ENCODE data around the gene BTN2A1. TPM values are rescaled to one million over a fixed set of nuclear protein-coding genes. Genes with fewer than 3 reads are reported as not detected.

The BTN2A1 gene
- polyA plus RNA-seq, 4 donors = 15.4 to 25.4 (median 18.4) TPM

DNA sequence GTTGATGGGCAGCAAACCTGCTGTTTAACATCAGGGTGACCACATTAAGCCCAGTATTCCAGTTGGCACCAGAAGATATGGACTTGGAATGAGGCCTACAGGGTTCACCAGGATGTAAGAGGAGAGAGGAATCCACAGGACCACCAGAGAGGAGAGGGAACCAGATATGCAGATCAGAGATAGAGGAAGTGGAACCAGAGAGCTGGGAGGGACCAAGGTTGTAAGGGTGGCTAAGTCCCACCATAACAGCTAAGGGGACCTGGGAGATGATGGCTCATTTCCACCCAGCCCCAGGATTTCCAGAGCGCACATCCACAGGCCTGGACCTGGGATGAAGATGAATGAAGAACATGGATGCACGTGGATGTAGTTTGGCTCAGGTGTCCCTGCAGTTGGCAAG is 11.1 kb downstream of the BTN2A1 start:
- WGBS, 3 donors = 89 to 93% (median 90%) methylated on average over 2 of the region's 2 CpGs
- no peaks in the 10 kb centered on the region for H3K27me3 ChIP-seq (ENCODE audit: control insufficient read depth in 3 of 3, insufficient read depth in 3 of 3, low read length in 3 of 3)
- no peak overlapping the region for H3K27ac ChIP-seq (ENCODE audit: low read depth in 1 of 3, low read length in 2 of 3)
- no peak overlapping the region for H3K4me3 ChIP-seq (ENCODE audit: low read depth in 1 of 3, low read length in 3 of 3)
- H3K4me1 ChIP-seq (ENCODE audit: control insufficient read depth in 3 of 3, insufficient read depth in 2 of 3, low read depth in 1 of 3, low read length in 2 of 3) = no peaks in the 10 kb centered on the region
- peaks cover 0 to 10% of the 10 kb centered on the region in 2 donors for H3K9me3 ChIP-seq (ENCODE audit: control insufficient read depth in 2 of 2, insufficient read depth in 1 of 2, low read depth in 1 of 2, low read length in 1 of 2)
- peaks cover 12 to 48% (median 23%) of the 10 kb centered on the region in 3 donors for H3K36me3 ChIP-seq (ENCODE audit: control insufficient read depth in 3 of 3, insufficient read depth in 2 of 3, low read depth in 1 of 3, low read length in 3 of 3)
- FAIRE-seq = no peak
- DNase-seq = no peak

DNA sequence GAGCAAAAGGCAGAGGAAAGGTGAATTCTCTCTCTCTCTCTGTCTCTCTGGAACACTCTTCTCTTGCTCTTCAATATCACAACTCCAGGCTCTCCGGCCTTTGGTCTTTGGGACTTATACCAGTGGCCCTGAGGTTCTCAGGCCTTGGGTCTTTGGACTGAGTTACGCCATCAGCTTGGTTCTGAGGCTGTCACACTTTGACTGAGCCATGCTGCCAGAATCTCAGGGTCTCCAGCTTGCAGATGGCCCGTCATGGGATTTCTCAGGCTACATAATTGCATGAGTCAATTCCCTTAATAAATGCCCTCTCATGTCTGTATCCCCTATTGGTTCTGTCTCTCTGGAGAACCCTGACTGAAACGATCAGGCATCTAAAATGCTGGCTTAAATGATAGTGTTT is 12.9 kb downstream of the BTN2A1 start:
- Histone ChIP-seq H3K9me3 (ENCODE audit: control insufficient read depth in 2 of 2, insufficient read depth in 1 of 2, low read depth in 1 of 2, low read length in 1 of 2) (peaks cover 0 to 10% of the 10 kb centered on the region in 2 donors), H3K27me3 (ENCODE audit: control insufficient read depth in 3 of 3, insufficient read depth in 3 of 3, low read length in 3 of 3) (no peaks in the 10 kb centered on the region), H3K4me1 (ENCODE audit: control insufficient read depth in 3 of 3, insufficient read depth in 2 of 3, low read depth in 1 of 3, low read length in 2 of 3) (peaks cover 0 to 13% (median 0%) of the 10 kb centered on the region in 3 donors), H3K27ac (ENCODE audit: low read depth in 1 of 3, low read length in 2 of 3) (no peak overlapping the region), H3K4me3 (ENCODE audit: low read depth in 1 of 3, low read length in 3 of 3) (no peak overlapping the region), H3K36me3 (ENCODE audit: control insufficient read depth in 3 of 3, insufficient read depth in 2 of 3, low read depth in 1 of 3, low read length in 3 of 3) (peaks cover 5 to 34% (median 13%) of the 10 kb centered on the region in 3 donors)
- no peak for DNase-seq
- WGBS, 3 donors = 83 to 87% (median 83%) methylated on average over 4 of the region's 4 CpGs
- FAIRE-seq = no peak

DNA sequence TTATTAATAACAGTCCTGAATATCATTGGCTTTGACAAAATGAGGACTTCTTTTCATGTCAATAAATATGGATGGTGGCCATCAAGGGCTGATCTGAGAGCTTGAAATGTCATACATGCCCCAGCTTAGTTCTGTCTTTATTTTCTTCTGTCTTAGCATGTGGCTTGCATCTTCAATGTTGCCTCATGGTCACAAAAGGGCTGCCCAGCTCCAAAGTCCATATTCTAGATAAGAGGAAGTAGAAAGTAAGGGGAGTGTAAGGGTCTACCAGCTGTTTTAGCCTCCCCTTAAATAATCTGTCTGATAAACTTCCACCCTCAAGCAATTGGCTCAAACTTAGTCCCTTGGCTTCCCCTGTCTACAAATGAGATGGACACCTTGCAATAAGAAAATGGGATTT is 14.2 kb downstream of the BTN2A1 start:
- Histone ChIP-seq H3K4me3 (ENCODE audit: low read depth in 1 of 3, low read length in 3 of 3) (no peak overlapping the region), H3K27ac (ENCODE audit: low read depth in 1 of 3, low read length in 2 of 3) (no peak overlapping the region), H3K9me3 (ENCODE audit: control insufficient read depth in 2 of 2, insufficient read depth in 1 of 2, low read depth in 1 of 2, low read length in 1 of 2) (peaks cover 0 to 10% of the 10 kb centered on the region in 2 donors), H3K36me3 (ENCODE audit: control insufficient read depth in 3 of 3, insufficient read depth in 2 of 3, low read depth in 1 of 3, low read length in 3 of 3) (peaks cover 2 to 32% (median 4%) of the 10 kb centered on the region in 3 donors), H3K27me3 (ENCODE audit: control insufficient read depth in 3 of 3, insufficient read depth in 3 of 3, low read length in 3 of 3) (no peaks in the 10 kb centered on the region), H3K4me1 (ENCODE audit: control insufficient read depth in 3 of 3, insufficient read depth in 2 of 3, low read depth in 1 of 3, low read length in 2 of 3) (peaks cover 0 to 23% (median 7%) of the 10 kb centered on the region in 3 donors)
- FAIRE-seq (no peak), DNase-seq (no peak)

DNA sequence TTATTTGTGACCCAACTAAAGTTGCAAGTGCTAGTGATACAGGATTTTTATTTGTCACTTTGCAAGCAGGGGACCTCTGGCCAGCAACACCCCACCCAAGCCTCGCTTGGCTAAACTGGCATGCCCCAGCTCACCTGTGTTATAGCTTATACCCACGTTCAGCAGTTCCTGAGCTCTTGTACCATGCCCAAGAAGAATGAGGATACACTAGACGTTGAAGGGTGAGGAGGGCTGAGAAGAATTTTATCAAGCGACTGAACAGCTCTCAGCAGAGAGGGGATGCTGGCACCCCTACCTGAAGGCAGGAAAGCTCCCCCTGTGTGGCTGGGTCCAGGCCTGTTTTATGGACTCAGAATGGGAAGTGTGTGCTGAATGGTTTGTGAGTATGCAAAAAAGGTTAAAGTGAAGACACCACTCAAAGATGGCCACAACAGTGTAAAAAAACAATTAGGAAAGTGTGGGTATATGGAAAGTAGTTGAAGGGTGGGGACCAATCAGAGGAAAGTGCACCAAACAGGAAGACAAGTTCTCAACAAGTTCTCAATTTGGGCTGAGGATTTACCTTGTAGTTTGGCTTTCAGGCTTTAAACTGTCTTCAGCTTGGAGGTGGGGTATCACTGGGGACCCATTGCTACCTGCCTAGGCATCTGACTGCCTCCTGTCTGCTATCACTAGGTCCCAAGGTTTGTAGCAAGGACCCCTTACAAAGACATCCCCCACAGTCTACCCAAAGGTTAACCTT is 15.0 kb downstream of the BTN2A1 start:
- WGBS, 3 donors = 94 to 100% (median 97%) methylated on average over 4 of the region's 4 CpGs
- H3K4me1 ChIP-seq (ENCODE audit: control insufficient read depth in 3 of 3, insufficient read depth in 2 of 3, low read depth in 1 of 3, low read length in 2 of 3) = peaks cover 0 to 29% (median 7%) of the 10 kb centered on the region in 3 donors
- no peak overlapping the region for H3K4me3 ChIP-seq (ENCODE audit: low read depth in 1 of 3, low read length in 3 of 3)
- peaks cover 0 to 25% (median 3%) of the 10 kb centered on the region in 3 donors for H3K36me3 ChIP-seq (ENCODE audit: control insufficient read depth in 3 of 3, insufficient read depth in 2 of 3, low read depth in 1 of 3, low read length in 3 of 3)
- DNase-seq (no peak), FAIRE-seq (no peak)
- H3K27me3 ChIP-seq (ENCODE audit: control insufficient read depth in 3 of 3, insufficient read depth in 3 of 3, low read length in 3 of 3) = no peaks in the 10 kb centered on the region
- peak overlapping the region in 2 of 3 donors; percentile 91 to 99 for H3K27ac ChIP-seq (ENCODE audit: low read depth in 1 of 3, low read length in 2 of 3)
- peaks cover 0 to 10% of the 10 kb centered on the region in 2 donors for H3K9me3 ChIP-seq (ENCODE audit: control insufficient read depth in 2 of 2, insufficient read depth in 1 of 2, low read depth in 1 of 2, low read length in 1 of 2)

DNA sequence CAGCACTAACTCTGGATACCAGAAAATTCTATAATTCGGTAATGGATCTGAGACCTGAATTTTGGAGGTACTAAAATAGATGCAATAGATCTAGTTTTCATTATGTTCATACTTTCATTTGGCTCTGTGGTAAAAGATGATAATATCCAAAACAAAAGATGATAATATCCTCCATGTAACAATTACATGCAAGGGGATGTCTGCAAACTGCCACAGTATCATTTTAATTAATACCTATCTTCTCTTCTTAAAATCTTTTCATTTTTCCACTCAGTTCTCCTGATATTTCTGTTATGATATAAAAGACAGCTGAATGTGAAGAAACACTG is 15.6 kb downstream of the BTN2A1 start:
- H3K36me3 ChIP-seq (ENCODE audit: control insufficient read depth in 3 of 3, insufficient read depth in 2 of 3, low read depth in 1 of 3, low read length in 3 of 3) = peaks cover 0 to 18% (median 0%) of the 10 kb centered on the region in 3 donors
- peaks cover 0 to 10% of the 10 kb centered on the region in 2 donors for H3K9me3 ChIP-seq (ENCODE audit: control insufficient read depth in 2 of 2, insufficient read depth in 1 of 2, low read depth in 1 of 2, low read length in 1 of 2)
- FAIRE-seq (no peak), DNase-seq (no peak)
- 61 to 74% (median 71%) methylated on average over 1 of the region's 1 CpG for WGBS, 3 donors
- peaks cover 0 to 35% (median 10%) of the 10 kb centered on the region in 3 donors for H3K4me1 ChIP-seq (ENCODE audit: control insufficient read depth in 3 of 3, insufficient read depth in 2 of 3, low read depth in 1 of 3, low read length in 2 of 3)
- peak overlapping the region in 1 of 3 donors; percentile 51 for H3K4me3 ChIP-seq (ENCODE audit: low read depth in 1 of 3, low read length in 3 of 3)
- no peaks in the 10 kb centered on the region for H3K27me3 ChIP-seq (ENCODE audit: control insufficient read depth in 3 of 3, insufficient read depth in 3 of 3, low read length in 3 of 3)
- H3K27ac ChIP-seq (ENCODE audit: low read depth in 1 of 3, low read length in 2 of 3) = peak overlapping the region; percentile 55 to 99 (median 96)

GRCh38 chr6:26473758-26474438 is 16.1 kb downstream of the BTN2A1 start:
- H3K27me3 ChIP-seq (ENCODE audit: control insufficient read depth in 3 of 3, insufficient read depth in 3 of 3, low read length in 3 of 3) = no peaks in the 10 kb centered on the region
- peaks cover 0 to 39% (median 10%) of the 10 kb centered on the region in 3 donors for H3K4me1 ChIP-seq (ENCODE audit: control insufficient read depth in 3 of 3, insufficient read depth in 2 of 3, low read depth in 1 of 3, low read length in 2 of 3)
- H3K4me3 ChIP-seq (ENCODE audit: low read depth in 1 of 3, low read length in 3 of 3) = peak overlapping the region in 2 of 3 donors; percentile 40 to 51
- WGBS, 3 donors = 0 to 1% (median 1%) methylated on average over 12 of the region's 12 CpGs
- DNase-seq (peak; percentile 95 to 97), FAIRE-seq (peak; percentile 36)
- H3K36me3 ChIP-seq (ENCODE audit: control insufficient read depth in 3 of 3, insufficient read depth in 2 of 3, low read depth in 1 of 3, low read length in 3 of 3) = peaks cover 0 to 13% (median 0%) of the 10 kb centered on the region in 3 donors
- peak overlapping the region; percentile 93 to 99 (median 96) for H3K27ac ChIP-seq (ENCODE audit: low read depth in 1 of 3, low read length in 2 of 3)
- peaks cover 0 to 10% of the 10 kb centered on the region in 2 donors for H3K9me3 ChIP-seq (ENCODE audit: control insufficient read depth in 2 of 2, insufficient read depth in 1 of 2, low read depth in 1 of 2, low read length in 1 of 2)

DNA sequence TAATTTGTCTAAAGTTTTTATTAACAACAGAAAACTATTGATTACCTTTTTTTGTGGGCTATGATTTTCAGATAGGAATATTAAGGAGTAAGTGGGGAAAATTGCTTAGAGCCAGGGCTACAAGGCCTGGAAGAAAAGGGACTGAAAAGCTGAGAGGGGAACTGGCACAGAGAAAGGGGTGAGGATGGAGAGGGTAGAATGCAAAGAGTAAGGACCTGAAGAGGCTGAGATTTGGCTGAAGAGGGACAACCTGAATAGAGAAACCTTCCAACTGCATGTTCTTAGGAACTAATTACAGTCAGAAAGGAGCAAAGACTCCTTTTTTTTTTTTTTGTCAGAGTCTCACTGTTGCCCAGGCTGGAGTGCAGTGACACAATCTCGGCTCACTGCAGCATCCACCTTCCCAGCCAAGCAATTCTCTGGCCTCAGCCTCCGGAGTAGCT is 16.7 kb downstream of the BTN2A1 start:
- peaks cover 0 to 41% (median 10%) of the 10 kb centered on the region in 3 donors for H3K4me1 ChIP-seq (ENCODE audit: control insufficient read depth in 3 of 3, insufficient read depth in 2 of 3, low read depth in 1 of 3, low read length in 2 of 3)
- no peaks in the 10 kb centered on the region for H3K27me3 ChIP-seq (ENCODE audit: control insufficient read depth in 3 of 3, insufficient read depth in 3 of 3, low read length in 3 of 3)
- H3K27ac ChIP-seq (ENCODE audit: low read depth in 1 of 3, low read length in 2 of 3) = peak overlapping the region; percentile 93 to 99 (median 96)
- peak in 1 of 2 donors; percentile 29 for DNase-seq
- peaks cover 0 to 11% (median 0%) of the 10 kb centered on the region in 3 donors for H3K36me3 ChIP-seq (ENCODE audit: control insufficient read depth in 3 of 3, insufficient read depth in 2 of 3, low read depth in 1 of 3, low read length in 3 of 3)
- peaks cover 0 to 10% of the 10 kb centered on the region in 2 donors for H3K9me3 ChIP-seq (ENCODE audit: control insufficient read depth in 2 of 2, insufficient read depth in 1 of 2, low read depth in 1 of 2, low read length in 1 of 2)
- peak overlapping the region; percentile 26 to 51 (median 40) for H3K4me3 ChIP-seq (ENCODE audit: low read depth in 1 of 3, low read length in 3 of 3)
- FAIRE-seq = no peak
- WGBS, 3 donors = 4 to 31% (median 19%) methylated on average over 2 of the region's 2 CpGs

DNA sequence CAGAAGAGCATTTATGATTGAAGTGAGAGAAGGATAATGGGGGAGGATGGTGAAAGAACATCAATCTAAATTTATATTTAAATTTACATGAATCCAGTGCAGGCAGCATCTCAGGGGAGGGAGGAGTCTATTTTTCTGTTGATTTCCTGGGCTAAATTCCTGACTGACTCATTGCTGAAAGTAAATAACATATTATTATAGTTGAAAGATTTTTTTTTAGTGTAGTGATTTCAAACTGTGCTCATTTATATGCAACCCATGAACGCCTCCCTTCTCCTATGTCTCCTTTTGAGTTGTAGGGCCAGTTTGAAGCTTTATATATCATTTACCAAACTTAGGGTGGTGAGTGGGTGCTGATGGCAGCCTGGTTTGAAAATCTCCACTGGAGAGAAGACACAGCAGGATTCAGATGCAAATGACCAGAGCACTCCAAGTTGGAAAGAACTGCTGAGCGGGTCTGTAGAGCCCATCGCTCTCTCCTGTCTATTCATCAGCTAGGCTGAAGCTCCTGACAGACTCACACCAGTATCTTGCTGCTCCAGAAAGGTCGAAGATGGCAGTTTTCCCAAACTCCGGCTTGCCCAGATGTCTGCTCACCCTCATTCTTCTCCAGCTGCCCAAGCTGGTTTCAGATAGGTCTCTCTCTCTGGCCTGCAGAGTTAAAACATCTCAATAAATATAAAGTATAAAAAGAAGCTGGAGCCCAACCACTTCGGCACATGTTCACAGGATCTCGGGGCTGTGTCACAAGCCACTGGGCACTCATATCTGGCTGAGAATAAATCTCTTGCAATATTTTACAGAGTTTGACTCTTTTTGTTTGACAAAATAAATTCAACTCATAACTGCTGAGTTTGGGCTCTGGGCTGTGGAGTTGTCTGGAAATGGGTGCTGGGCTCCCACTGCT is 18.3 kb downstream of the BTN2A1 start:
- no peaks in the 10 kb centered on the region for H3K27me3 ChIP-seq (ENCODE audit: control insufficient read depth in 3 of 3, insufficient read depth in 3 of 3, low read length in 3 of 3)
- peaks cover 0 to 41% (median 10%) of the 10 kb centered on the region in 3 donors for H3K4me1 ChIP-seq (ENCODE audit: control insufficient read depth in 3 of 3, insufficient read depth in 2 of 3, low read depth in 1 of 3, low read length in 2 of 3)
- H3K4me3 ChIP-seq (ENCODE audit: low read depth in 1 of 3, low read length in 3 of 3) = no peak overlapping the region
- FAIRE-seq (no peak), DNase-seq (no peak)
- H3K27ac ChIP-seq (ENCODE audit: low read depth in 1 of 3, low read length in 2 of 3) = peak overlapping the region in 2 of 3 donors; percentile 69 to 99
- H3K9me3 ChIP-seq (ENCODE audit: control insufficient read depth in 2 of 2, insufficient read depth in 1 of 2, low read depth in 1 of 2, low read length in 1 of 2) = peaks cover 0 to 10% of the 10 kb centered on the region in 2 donors
- WGBS, 3 donors = 83 to 92% (median 87%) methylated on average over 7 of the region's 7 CpGs
- peaks cover 0 to 4% (median 0%) of the 10 kb centered on the region in 3 donors for H3K36me3 ChIP-seq (ENCODE audit: control insufficient read depth in 3 of 3, insufficient read depth in 2 of 3, low read depth in 1 of 3, low read length in 3 of 3)

Data from small intestine (tissue), 7 donors.